Loucy (cell line): ENCODE results near the gene ANKRD13C.

ENCODE experiments used
- H2AFZ ChIP-seq: fragments of 200-600 bp; sonication (generic); 2 replicates; pipeline ENCODE4 v1.6.0; 2016; ENCODE audit warnings: antibody characterized with exemption, mild to moderate bottlenecking, low read length, moderate library complexity
- H3F3A ChIP-seq: fragments of 200-600 bp; 2 replicates; pipeline ENCODE4 v1.6.0; 2016; ENCODE audit warnings: antibody characterized with exemption, low read depth, mild to moderate bottlenecking
- H3K27me3 ChIP-seq: fragments of 200-600 bp; sonication (generic); 2 replicates; pipeline ENCODE4 v1.6.1; 2014; ENCODE audit warnings: low read length, mild to moderate bottlenecking; ENCODE audit not compliant: insufficient read depth, poor library complexity, severe bottlenecking
- H3K36me3 ChIP-seq: fragments of 200-600 bp; sonication (generic); 2 replicates; pipeline ENCODE4 v1.6.1; 2016; ENCODE audit warnings: low read length; ENCODE audit not compliant: insufficient read depth
- H3K4me1 ChIP-seq: fragments of 200-600 bp; sonication (generic); 2 replicates; pipeline ENCODE4 v1.5.1; 2014; ENCODE audit warnings: low read length, mild to moderate bottlenecking; ENCODE audit not compliant: insufficient read depth, poor library complexity, severe bottlenecking
- H3K4me2 ChIP-seq: fragments of 200-600 bp; sonication (generic); 2 replicates; pipeline ENCODE4 v1.6.0; 2014; ENCODE audit warnings: antibody characterized with exemption, low read length, low read depth, mild to moderate bottlenecking; ENCODE audit not compliant: poor library complexity, severe bottlenecking
- H3K4me3 ChIP-seq: fragments of 200-600 bp; sonication (generic); 2 replicates; pipeline ENCODE4 v1.5.1; 2014; ENCODE audit warnings: low read length, mild to moderate bottlenecking, mixed read lengths; ENCODE audit not compliant: poor library complexity, severe bottlenecking
- H3K79me2 ChIP-seq: fragments of 200-600 bp; sonication (generic); 2 replicates; pipeline ENCODE4 v1.6.1; 2014; ENCODE audit warnings: low read length; ENCODE audit not compliant: insufficient read depth
- H3K9ac ChIP-seq: fragments of 200-600 bp; sonication (generic); 2 replicates; pipeline ENCODE4 v1.6.0; 2014; ENCODE audit warnings: mild to moderate bottlenecking, low read depth, low read length, moderate library complexity; ENCODE audit not compliant: poor library complexity, severe bottlenecking
- H3K9me2 ChIP-seq: fragments of 200-600 bp; sonication (generic); replicated peaks from 2 replicates; pipeline ENCODE4 v1.6.1; 2016; ENCODE audit warnings: low read depth, low read length, mixed read lengths
- H3K9me3 ChIP-seq: fragments of 200-600 bp; sonication (generic); 2 replicates; pipeline ENCODE4 v1.6.1; 2014; ENCODE audit warnings: mild to moderate bottlenecking, antibody characterized with exemption, low read length, low read depth; ENCODE audit not compliant: insufficient read depth
- H4K20me1 ChIP-seq: fragments of 200-600 bp; sonication (generic); 2 replicates; pipeline ENCODE4 v1.6.0; 2014; ENCODE audit warnings: antibody characterized with exemption, low read length, mild to moderate bottlenecking; ENCODE audit not compliant: insufficient read depth, poor library complexity, severe bottlenecking
- TF ChIP-seq, protein P1 (sequence below): fragments of 200-600 bp; sonication (generic); conservative IDR thresholded peaks from 2 replicates; pipeline ENCODE4 v1.5.1; 2014; ENCODE audit warnings: mild to moderate bottlenecking, antibody characterized with exemption, low read length

The ANKRD13C gene

GRCh38 chr1:70210820-70211219, 143.7 kb downstream of the ANKRD13C start:
- H4K20me1 ChIP-seq = peaks cover 42% of the 10 kb centered on the region
- no peaks in the 10 kb centered on the region for H3K9me3 ChIP-seq
- H3K9me2 ChIP-seq = no peaks in the 10 kb centered on the region
- peaks cover 4% of the 10 kb centered on the region; the same call in 1 of the 2 replicates for H3K36me3 ChIP-seq
- H3K27me3 ChIP-seq = no peaks in the 10 kb centered on the region
- TF ChIP-seq, protein P1, sequence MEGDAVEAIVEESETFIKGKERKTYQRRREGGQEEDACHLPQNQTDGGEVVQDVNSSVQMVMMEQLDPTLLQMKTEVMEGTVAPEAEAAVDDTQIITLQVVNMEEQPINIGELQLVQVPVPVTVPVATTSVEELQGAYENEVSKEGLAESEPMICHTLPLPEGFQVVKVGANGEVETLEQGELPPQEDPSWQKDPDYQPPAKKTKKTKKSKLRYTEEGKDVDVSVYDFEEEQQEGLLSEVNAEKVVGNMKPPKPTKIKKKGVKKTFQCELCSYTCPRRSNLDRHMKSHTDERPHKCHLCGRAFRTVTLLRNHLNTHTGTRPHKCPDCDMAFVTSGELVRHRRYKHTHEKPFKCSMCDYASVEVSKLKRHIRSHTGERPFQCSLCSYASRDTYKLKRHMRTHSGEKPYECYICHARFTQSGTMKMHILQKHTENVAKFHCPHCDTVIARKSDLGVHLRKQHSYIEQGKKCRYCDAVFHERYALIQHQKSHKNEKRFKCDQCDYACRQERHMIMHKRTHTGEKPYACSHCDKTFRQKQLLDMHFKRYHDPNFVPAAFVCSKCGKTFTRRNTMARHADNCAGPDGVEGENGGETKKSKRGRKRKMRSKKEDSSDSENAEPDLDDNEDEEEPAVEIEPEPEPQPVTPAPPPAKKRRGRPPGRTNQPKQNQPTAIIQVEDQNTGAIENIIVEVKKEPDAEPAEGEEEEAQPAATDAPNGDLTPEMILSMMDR = no peak
- H3K79me2 ChIP-seq = peaks cover 97% of the 10 kb centered on the region
- H3F3A ChIP-seq = no peaks in the 10 kb centered on the region
- peak overlapping the region; percentile 20 for H3K4me3 ChIP-seq
- peak overlapping the region; percentile 95 for H3K4me2 ChIP-seq
- no peak overlapping the region for H2AFZ ChIP-seq
- H3K4me1 ChIP-seq = peaks cover 49% of the 10 kb centered on the region
- no peak overlapping the region for H3K9ac ChIP-seq
